ENCODE data around the gene KRTAP11-1. TPM values are rescaled to one million over a fixed set of nuclear protein-coding genes. Genes with fewer than 3 reads are reported as not detected.

The KRTAP11-1 gene
- total RNA-seq, 1 donor from 2014 or later: not detected

DNA sequence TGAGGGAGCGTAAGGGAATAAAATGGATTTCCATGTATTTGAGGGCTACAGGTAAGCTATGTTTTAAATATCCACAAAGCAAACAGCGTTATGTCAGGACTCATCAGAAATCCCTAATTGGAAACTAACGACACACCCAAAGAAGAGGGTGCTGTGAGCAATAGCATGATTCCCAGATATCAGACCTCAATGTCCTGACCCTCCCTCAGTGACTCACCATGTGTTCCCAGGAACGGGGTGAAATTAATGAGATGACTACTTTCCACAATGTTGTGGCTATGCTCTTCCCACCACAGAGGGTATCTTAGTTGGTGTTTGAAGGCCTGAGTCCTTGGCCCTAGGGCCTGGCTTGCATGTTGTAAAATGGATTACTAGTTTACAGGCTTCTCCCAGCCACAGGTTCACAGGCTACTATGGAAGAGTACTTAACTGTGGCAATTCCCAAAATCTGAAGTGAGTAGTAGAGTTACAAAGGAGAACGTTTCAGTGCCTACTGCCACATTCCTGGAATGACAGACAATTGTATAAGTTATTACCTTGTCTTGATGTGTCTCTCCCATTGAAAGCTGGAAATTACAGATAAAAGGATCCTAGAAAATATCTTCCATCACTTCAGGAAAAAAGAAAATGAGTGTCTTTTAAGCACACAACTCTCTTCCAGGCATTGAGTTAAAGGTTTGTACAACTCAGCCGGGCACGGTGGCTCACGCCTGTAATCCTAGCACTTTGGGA, 1.7 kb upstream of the KRTAP11-1 start:
- Histone ChIP-seq H3K27ac (no peak overlapping the region), H3K9me3 (no peaks in the 10 kb centered on the region), H3K4me3 (no peak overlapping the region), H3K36me3 (no peaks in the 10 kb centered on the region), H3K4me1 (no peaks in the 10 kb centered on the region), H3K27me3 (ENCODE audit: low read depth) (no peaks in the 10 kb centered on the region)
- no peak for ATAC-seq
- no peak for TF ChIP-seq CTCF (IDR thresholded peaks at IDR 0.05)
- intact Hi-C loops (cut with DNase I): no loop called here
- DNase-seq: no peak

DNA sequence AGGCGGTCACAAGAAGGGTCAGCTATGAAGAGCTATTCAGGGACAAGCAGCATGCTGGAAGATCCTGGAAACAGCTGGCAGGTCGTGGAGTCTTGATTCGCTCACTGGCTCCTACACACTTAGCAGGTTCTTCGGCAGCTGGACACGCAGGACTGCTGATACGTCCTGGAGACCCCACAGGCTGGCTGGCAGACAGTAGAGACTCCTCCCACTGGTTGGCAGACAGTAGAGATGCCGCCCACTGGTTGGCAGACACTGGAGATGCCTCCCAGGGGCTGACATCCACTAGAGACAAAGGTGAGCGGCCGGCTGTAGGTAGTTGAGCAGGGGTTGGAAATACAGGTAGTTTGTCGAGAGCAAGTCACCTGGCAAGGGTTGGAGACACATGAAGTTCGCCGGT, 466 bp downstream of the KRTAP11-1 start:
- H3K27ac ChIP-seq: no peak overlapping the region
- no peaks in the 10 kb centered on the region for H3K27me3 ChIP-seq (ENCODE audit: low read depth)
- H3K36me3 ChIP-seq: no peaks in the 10 kb centered on the region
- no peaks in the 10 kb centered on the region for H3K4me1 ChIP-seq
- ATAC-seq: no peak
- DNase-seq: peak; percentile 30
- no peak overlapping the region for H3K4me3 ChIP-seq
- no peak for TF ChIP-seq CTCF (IDR thresholded peaks at IDR 0.05)
- H3K9me3 ChIP-seq: no peaks in the 10 kb centered on the region
- intact Hi-C loops (cut with DNase I): no loop called here

GRCh38 chr21:30874526-30874925, 6.9 kb downstream of the KRTAP11-1 start:
- no peak overlapping the region for H3K27ac ChIP-seq
- H3K36me3 ChIP-seq: no peaks in the 10 kb centered on the region
- TF ChIP-seq CTCF (IDR thresholded peaks at IDR 0.05): no peak
- intact Hi-C loops (cut with DNase I): no loop called here
- H3K9me3 ChIP-seq: no peaks in the 10 kb centered on the region
- no peak for DNase-seq
- no peaks in the 10 kb centered on the region for H3K4me1 ChIP-seq
- H3K4me3 ChIP-seq: no peak overlapping the region
- no peak for ATAC-seq
- H3K27me3 ChIP-seq (ENCODE audit: low read depth): no peaks in the 10 kb centered on the region

- no peak for ATAC-seq
- H3K27ac ChIP-seq: no peak overlapping the region
- no peaks in the 10 kb centered on the region for H3K4me1 ChIP-seq
- H3K36me3 ChIP-seq: no peaks in the 10 kb centered on the region
- H3K27me3 ChIP-seq (ENCODE audit: low read depth): no peaks in the 10 kb centered on the region
- no peaks in the 10 kb centered on the region for H3K9me3 ChIP-seq
- no peak for TF ChIP-seq CTCF (IDR thresholded peaks at IDR 0.05)
- no peak overlapping the region for H3K4me3 ChIP-seq
- intact Hi-C loops (cut with DNase I): no loop called here
- no peak for DNase-seq
Observed at GRCh38 chr21:30847627-30848500, 33.5 kb downstream of the KRTAP11-1 start.

- Histone ChIP-seq H3K4me3 (no peak overlapping the region), H3K9me3 (no peaks in the 10 kb centered on the region), H3K27ac (no peak overlapping the region), H3K27me3 (ENCODE audit: low read depth) (no peaks in the 10 kb centered on the region), H3K4me1 (no peaks in the 10 kb centered on the region), H3K36me3 (no peaks in the 10 kb centered on the region)
- TF ChIP-seq CTCF (IDR thresholded peaks at IDR 0.05): no peak
- no peak for ATAC-seq
- intact Hi-C loops (cut with DNase I): no loop called here
- no peak for DNase-seq
Observed at GRCh38 chr21:30842990-30843389, 38.4 kb downstream of the KRTAP11-1 start.
